Endothelial cell of umbilical vein (primary cell): ENCODE measurements around the gene EEFSEC. TPM values are rescaled to one million over a fixed set of nuclear protein-coding genes. Genes with fewer than 3 reads are reported as not detected.

Experiments used
- BruUV-seq: library from RNA; stranded (reverse); fragments of 400-500 nt; replicated peaks from 2 replicates; lab custom pipeline; 2021; lab: Mats Ljungman, UMichigan
- CTCF ChIA-PET: fragments of 300-600, 350-600 bp; sonication (Branson Sonifier 250); formaldehyde crosslinking; loops from one replicate; lab custom pipeline; 2021; ENCODE audit warnings: antibody characterized with exemption, inconsistent platforms; lab: Charles Lee
- POLR2A ChIA-PET: fragments of 300-600, 350-600 bp; sonication (Branson Sonifier 250); formaldehyde crosslinking; loops from one replicate; lab custom pipeline; 2021; ENCODE audit warnings: antibody characterized with exemption, inconsistent platforms; lab: Charles Lee
- DNase-seq: peaks from one replicate; pipeline ENCODE4 v3.0.0-alpha.2; 2011; ENCODE audit warnings: low read depth, low spot score
- FAIRE-seq: peaks from 2 replicates; lab custom pipeline; 2011; peaks lifted over from hg19 to GRCh38; lab: Jason Lieb, UNC
- H2AFZ ChIP-seq: 2 replicates; pipeline ENCODE4 v1.6.0; 2012; ENCODE audit warnings: low read depth, low read length, control low read depth, inconsistent platforms
- H3K27ac ChIP-seq: 2 replicates; pipeline ENCODE4 v1.5.1; 2011; ENCODE audit warnings: low read depth, mild to moderate bottlenecking, control low read depth, low read length, moderate library complexity; ENCODE audit not compliant: insufficient read depth
- H3K27me3 ChIP-seq, 2 experiments: 2 replicates each; pipeline versions ENCODE4 v1.6.0 to v1.6.1; 2011; ENCODE audit warnings: low read length in 2 of 2, mixed read lengths in 1 of 2; ENCODE audit not compliant: control insufficient read depth in 2 of 2, insufficient read depth in 2 of 2
- H3K36me3 ChIP-seq, 2 experiments: 2 replicates in 1 of 2; 3 replicates in 1 of 2; pipeline ENCODE4 v1.5.1; 2011; ENCODE audit warnings: low read length in 2 of 2, mild to moderate bottlenecking in 1 of 2, moderate library complexity in 1 of 2; ENCODE audit not compliant: control insufficient read depth in 2 of 2, insufficient read depth in 2 of 2; ENCODE audit errors: extremely low read depth in 1 of 2
- H3K4me1 ChIP-seq: 3 replicates; pipeline ENCODE4 v1.5.1; 2011; ENCODE audit warnings: mild to moderate bottlenecking, low read length; ENCODE audit not compliant: control insufficient read depth, insufficient read depth; ENCODE audit errors: extremely low read depth
- H3K4me2 ChIP-seq: 2 replicates; pipeline ENCODE4 v1.6.1; 2011; ENCODE audit warnings: low read length, control low read depth, mixed read lengths; ENCODE audit not compliant: insufficient read depth
- H3K4me3 ChIP-seq, 3 experiments: fragments of 200-600 bp in 1 of 3; sonication (generic), shearing (Covaris generic) in 1 of 3; replicated peaks in 1 of 3; 2 replicates each; pipeline ENCODE4 v1.5.1; 2011 to 2016; ENCODE audit warnings: control low read depth in 3 of 3, low read length in 3 of 3, mild to moderate bottlenecking in 2 of 3, inconsistent platforms in 1 of 3, low read depth in 1 of 3, moderate library complexity in 1 of 3; ENCODE audit not compliant: insufficient read depth in 1 of 3
- H3K79me2 ChIP-seq: 2 replicates; pipeline ENCODE4 v1.6.0; 2012; ENCODE audit warnings: low read length, inconsistent platforms; ENCODE audit not compliant: control insufficient read depth, insufficient read depth
- H3K9ac ChIP-seq: replicated peaks from 2 replicates; pipeline ENCODE3; 2011; ENCODE audit warnings: low read length, control low read depth; ENCODE audit not compliant: insufficient read depth; ENCODE audit errors: extremely low read depth
- H3K9me1 ChIP-seq: replicated peaks from 3 replicates; pipeline ENCODE4 v1.6.0; 2011; ENCODE audit warnings: mild to moderate bottlenecking, low read length; ENCODE audit not compliant: control insufficient read depth, insufficient read depth; ENCODE audit errors: extremely low read depth
- H3K9me3 ChIP-seq: replicated peaks from 2 replicates; pipeline ENCODE4 v1.5.1; 2012; ENCODE audit warnings: low read length, inconsistent platforms; ENCODE audit not compliant: control insufficient read depth, insufficient read depth
- H4K20me1 ChIP-seq: replicated peaks from 2 replicates; pipeline ENCODE3; 2011; ENCODE audit warnings: mild to moderate bottlenecking, low read length; ENCODE audit not compliant: control insufficient read depth, insufficient read depth; ENCODE audit errors: extremely low read depth
- EZH2 ChIP-seq: IDR thresholded peaks from 2 replicates; pipeline ENCODE4 v1.6.1; 2012; ENCODE audit warnings: borderline replicate concordance, low read depth, mild to moderate bottlenecking, moderate library complexity, low read length, inconsistent platforms; ENCODE audit not compliant: severe bottlenecking
- FOS ChIP-seq: IDR thresholded peaks from 2 replicates; pipeline ENCODE4 v1.6.1; 2011; ENCODE audit warnings: mild to moderate bottlenecking, low read length, moderate library complexity, borderline replicate concordance; ENCODE audit not compliant: insufficient read depth
- GATA2 ChIP-seq: IDR thresholded peaks from 2 replicates; pipeline ENCODE4 v1.7.0; 2011; ENCODE audit warnings: low read depth, mild to moderate bottlenecking, moderate library complexity, mixed read lengths, low read length; ENCODE audit not compliant: insufficient read length, insufficient read depth
- JUN ChIP-seq: IDR thresholded peaks from 2 replicates; pipeline ENCODE4 v1.6.1; 2011; ENCODE audit warnings: borderline replicate concordance, low read depth; ENCODE audit not compliant: insufficient read length, insufficient read depth
- MAX ChIP-seq: IDR thresholded peaks from 2 replicates; pipeline ENCODE4 v1.6.1; 2011; ENCODE audit not compliant: insufficient read depth, insufficient read length
- MYC ChIP-seq: IDR thresholded peaks from one replicate; pipeline ENCODE4 v1.6.1; 2011; ENCODE audit warnings: mild to moderate bottlenecking, low read depth, low read length
- POLR2A ChIP-seq: IDR thresholded peaks from 2 replicates; pipeline ENCODE4 v1.6.1; 2012; ENCODE audit warnings: low read depth, mild to moderate bottlenecking, control low read depth, low read length
- POLR2AphosphoS5 ChIP-seq: IDR thresholded peaks from 2 replicates; pipeline ENCODE4 v1.6.1; 2012; ENCODE audit warnings: low read depth, mild to moderate bottlenecking, control low read depth, low read length, moderate library complexity; ENCODE audit not compliant: insufficient read depth
- dilution Hi-C: fragments of 300-500 bp; cut with MboI; formaldehyde crosslinking; loops from one replicate; pipeline ENCODE4 v1.15.0; 2019; ENCODE audit warnings: low sequenced_read_pairs; ENCODE audit not compliant: extremely low pct_ligation_motif_present
- intact Hi-C: fragments of 100-400 bp; cut with micrococcal nuclease; formaldehyde crosslinking; loops from one replicate; pipeline ENCODE4 v1.10.0; 2022
- polyA plus RNA-seq, 4 experiments: library from polyadenylated mRNA; depleted of rRNA in 3 of 4; stranded (reverse) in 3 of 4; unstranded in 1 of 4; fragments of >200 nt; gene quantifications; 2 replicates each; pipeline versions ENCODE4 v1.2.1 to v1.2.3, GENCODE V29; 2011 to 2012; ENCODE audit warnings: missing spikeins in 1 of 4
- total RNA-seq: library from RNA; stranded (reverse); gene quantifications from 2 replicates; pipeline ENCODE4 v1.2.3, GENCODE V29; 2021
- TF ChIP-seq, protein P1 (sequence below), 2 donors: IDR thresholded peaks; 1 replicate in 1 of 2; 2 replicates in 1 of 2; pipeline ENCODE4 v1.5.1; 2011; ENCODE audit warnings: low read length in 2 of 2, mild to moderate bottlenecking in 2 of 2, moderate library complexity in 2 of 2, control low read depth in 1 of 2, inconsistent platforms in 1 of 2, low read depth in 1 of 2; ENCODE audit not compliant: insufficient read depth in 1 of 2; ENCODE audit errors: extremely low read depth in 1 of 2

The EEFSEC gene
- total and polyA plus RNA-seq, 2 donors (not counting 3 experiments of a cell fraction or from before 2014, with no cell fraction given): 13.1 to 14.5 TPM

DNA sequence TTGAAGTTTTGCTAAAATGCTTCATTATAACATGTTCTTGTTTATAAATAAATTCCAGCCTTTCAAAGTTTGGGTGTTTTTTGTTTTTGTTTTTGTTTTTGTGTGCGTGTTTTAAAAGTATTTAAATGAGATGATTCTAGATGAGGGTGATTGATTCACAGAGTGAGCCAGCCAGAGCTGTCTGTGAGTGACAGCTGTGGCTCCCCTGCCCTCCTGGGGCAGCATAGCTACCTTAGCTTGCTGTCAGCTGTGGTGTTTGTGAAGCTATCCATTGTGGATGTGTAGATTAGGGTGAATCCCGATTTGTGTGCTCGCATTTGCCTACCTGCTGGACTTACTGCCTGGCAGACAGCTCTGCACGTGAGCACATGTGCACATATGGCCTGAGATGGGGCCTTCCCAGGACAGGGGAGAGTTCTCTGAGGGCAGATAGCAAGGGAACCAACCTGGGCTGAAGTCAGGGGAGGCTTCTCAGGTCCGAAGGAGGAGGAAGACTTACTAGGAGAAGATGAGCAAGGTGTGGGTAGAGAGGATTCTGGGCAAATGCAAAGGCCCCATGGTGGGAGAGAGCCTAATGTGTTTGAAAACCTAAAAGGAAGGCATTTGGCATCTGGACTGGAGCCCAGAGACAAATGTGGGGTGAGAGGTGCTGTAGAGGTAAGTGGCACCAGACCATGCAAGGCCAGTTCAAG, 124.2 kb downstream of the EEFSEC start:
- Histone ChIP-seq H2AFZ (no peak overlapping the region), H3K4me2 (no peak overlapping the region), H3K9ac (no peak overlapping the region), H3K27ac (no peak overlapping the region), H3K79me2 (no peaks in the 10 kb centered on the region), H3K4me1 (peaks cover 22% of the 10 kb centered on the region), H3K36me3 (no peaks in the 10 kb centered on the region), H3K9me3 (no peaks in the 10 kb centered on the region), H3K9me1 (no peaks in the 10 kb centered on the region), H3K4me3 (no peak overlapping the region), H4K20me1 (no peaks in the 10 kb centered on the region), H3K27me3 (no peaks in the 10 kb centered on the region)
- intact Hi-C loops (no loop called here), dilution Hi-C loops (no loop called here)
- DNase-seq: no peak
- POLR2A ChIA-PET: no interaction called here
- no peak for FAIRE-seq
- no TSS peak for BruUV-seq
- CTCF ChIA-PET: interaction anchor here (1.2 to 1.4 kb wide), 2 partner anchors 52 to 220 kb away, joined by 3 to 6 read pairs; no protein-coding TSS in a partner anchor
- TF ChIP-seq MYC (no peak), POLR2AphosphoS5 (no peak), MAX (no peak), EZH2 (no peak), GATA2 (no peak), FOS (no peak), POLR2A (no peak), JUN (no peak)
- TF ChIP-seq, protein P1, sequence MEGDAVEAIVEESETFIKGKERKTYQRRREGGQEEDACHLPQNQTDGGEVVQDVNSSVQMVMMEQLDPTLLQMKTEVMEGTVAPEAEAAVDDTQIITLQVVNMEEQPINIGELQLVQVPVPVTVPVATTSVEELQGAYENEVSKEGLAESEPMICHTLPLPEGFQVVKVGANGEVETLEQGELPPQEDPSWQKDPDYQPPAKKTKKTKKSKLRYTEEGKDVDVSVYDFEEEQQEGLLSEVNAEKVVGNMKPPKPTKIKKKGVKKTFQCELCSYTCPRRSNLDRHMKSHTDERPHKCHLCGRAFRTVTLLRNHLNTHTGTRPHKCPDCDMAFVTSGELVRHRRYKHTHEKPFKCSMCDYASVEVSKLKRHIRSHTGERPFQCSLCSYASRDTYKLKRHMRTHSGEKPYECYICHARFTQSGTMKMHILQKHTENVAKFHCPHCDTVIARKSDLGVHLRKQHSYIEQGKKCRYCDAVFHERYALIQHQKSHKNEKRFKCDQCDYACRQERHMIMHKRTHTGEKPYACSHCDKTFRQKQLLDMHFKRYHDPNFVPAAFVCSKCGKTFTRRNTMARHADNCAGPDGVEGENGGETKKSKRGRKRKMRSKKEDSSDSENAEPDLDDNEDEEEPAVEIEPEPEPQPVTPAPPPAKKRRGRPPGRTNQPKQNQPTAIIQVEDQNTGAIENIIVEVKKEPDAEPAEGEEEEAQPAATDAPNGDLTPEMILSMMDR (IDR thresholded peaks at IDR 0.05; ENCODE audit: extremely low read depth in 1 of 2, insufficient read depth in 1 of 2, low read depth in 1 of 2, low read length in 2 of 2): no peak
